HepG2 (cell line): ENCODE data around the gene SERPINB6. TPM values are rescaled to one million over a fixed set of nuclear protein-coding genes. Genes with fewer than 3 reads are reported as not detected.

Experiments
- ATAC-seq: fragments of 200-7000 bp; cut with Tn5 transposase; 3 replicates; pipeline ENCODE4 v1.9.1; 2020; ENCODE audit warnings: mild to moderate bottlenecking, moderate library complexity
- BruUV-seq: library from RNA; stranded (reverse); fragments of 400-500 nt; replicated peaks from 2 replicates; lab custom pipeline; 2021; lab: Mats Ljungman, UMichigan
- CTCF ChIA-PET: fragments of 300-600 bp; formaldehyde crosslinking; extraction: SDS; loops from one replicate; lab custom pipeline; 2021; ENCODE audit warnings: low total read pairs, inconsistent platforms, low intra/inter-chr PET ratio; lab: Yijun Ruan, JAX
- POLR2A ChIA-PET: fragments of 350-600 bp; sonication (Branson Sonifier 250); formaldehyde crosslinking; loops from one replicate; lab custom pipeline; 2020; ENCODE audit warnings: antibody characterized with exemption, inconsistent platforms; lab: Yijun Ruan, JAX
- DNase-seq: peaks from one replicate; pipeline ENCODE4 v3.0.0-alpha.2; 2015; ENCODE audit warnings: low spot score
- FAIRE-seq: peaks from 3 replicates; lab custom pipeline; 2011; peaks lifted over from hg19 to GRCh38; lab: Jason Lieb, UNC
- H2AFZ ChIP-seq: one replicate; pipeline ENCODE4 v1.6.1; 2011; ENCODE audit warnings: low read length, inconsistent platforms
- H3K27ac ChIP-seq: fragments of 300-600 bp; 3 replicates; pipeline ENCODE4 v1.8.0; 2011; ENCODE audit warnings: mixed run types, mild to moderate bottlenecking, mixed read lengths, low read length, inconsistent platforms; ENCODE audit not compliant: insufficient read depth; ENCODE audit errors: extremely low read length
- H3K27me3 ChIP-seq, 2 experiments: fragments of 200-600 bp in 1 of 2; 2 replicates in 1 of 2; 3 replicates in 1 of 2; pipeline versions ENCODE4 v1.6.0 to v1.8.0; 2011; ENCODE audit warnings: low read length in 2 of 2, mild to moderate bottlenecking in 2 of 2, moderate library complexity in 2 of 2, inconsistent platforms in 1 of 2; ENCODE audit not compliant: insufficient read depth in 2 of 2, control insufficient read depth in 1 of 2
- H3K36me3 ChIP-seq, 2 experiments: fragments of 200-600 bp in 1 of 2; replicated peaks in 1 of 2; 2 replicates in 1 of 2; 3 replicates in 1 of 2; pipeline versions ENCODE4 v1.5.1 to v1.8.0; 2011; ENCODE audit warnings: low read length in 2 of 2, inconsistent platforms in 1 of 2; ENCODE audit not compliant: insufficient read depth in 2 of 2, control insufficient read depth in 1 of 2
- H3K4me1 ChIP-seq: 2 replicates; pipeline ENCODE4 v1.5.1; 2012; ENCODE audit warnings: low read length, inconsistent platforms; ENCODE audit not compliant: insufficient read depth
- H3K4me2 ChIP-seq: 2 replicates; pipeline ENCODE4 v1.6.0; 2011; ENCODE audit warnings: low read depth, low read length, inconsistent platforms
- H3K4me3 ChIP-seq, 3 experiments: fragments of 200-600 bp in 1 of 3; sonication (generic), shearing (Covaris generic) in 1 of 3; replicated peaks in 1 of 3; 2 replicates each; pipeline ENCODE4 v1.5.1; 2011 to 2016; ENCODE audit warnings: low read length in 3 of 3, inconsistent platforms in 2 of 3, low read depth in 2 of 3, mild to moderate bottlenecking in 2 of 3, control low read depth in 1 of 3, mixed read lengths in 1 of 3; ENCODE audit not compliant: insufficient read depth in 1 of 3
- H3K79me2 ChIP-seq: one replicate; pipeline ENCODE4 v1.6.1; 2011; ENCODE audit warnings: low read length, inconsistent platforms; ENCODE audit not compliant: insufficient read depth
- H3K9ac ChIP-seq: 2 replicates; pipeline ENCODE4 v1.6.0; 2011; ENCODE audit warnings: mild to moderate bottlenecking, low read depth, low read length, inconsistent platforms; ENCODE audit not compliant: insufficient read depth
- H3K9me3 ChIP-seq: 2 replicates; pipeline ENCODE4 v1.5.1; 2012; ENCODE audit warnings: mild to moderate bottlenecking, low read length
- H4K20me1 ChIP-seq: 2 replicates; pipeline ENCODE4 v1.6.0; 2011; ENCODE audit warnings: inconsistent platforms, mild to moderate bottlenecking, low read length, moderate library complexity; ENCODE audit not compliant: insufficient read depth
- BCL6 ChIP-seq: IDR thresholded peaks from 2 replicates; pipeline ENCODE4 v1.6.1; 2016; ENCODE audit warnings: missing genetic modification reagents, missing compliant biosample characterization
- CAMTA2 ChIP-seq: sonication (generic); formaldehyde crosslinking; IDR thresholded peaks from 2 replicates; pipeline ENCODE4 v1.4.0; 2020; ENCODE audit warnings: mild to moderate bottlenecking, missing genetic modification reagents, borderline replicate concordance
- FOXP1 ChIP-seq, 2 experiments: fragments of 450-650 bp in 1 of 2; IDR thresholded peaks; 2 replicates each; pipeline ENCODE4 v1.6.1; 2017 to 2018; ENCODE audit warnings: antibody characterized with exemption in 1 of 2
- HNF4G ChIP-seq, 2 experiments: sonication (generic) in 1 of 2; formaldehyde crosslinking in 1 of 2; IDR thresholded peaks; 2 replicates each; pipeline versions ENCODE4 v1.4.0 to v1.6.1; 2011 to 2020; ENCODE audit warnings: borderline replicate concordance in 2 of 2, low read depth in 2 of 2, mild to moderate bottlenecking in 2 of 2, low read length in 1 of 2, missing genetic modification reagents in 1 of 2, moderate library complexity in 1 of 2
- MTF1 ChIP-seq: sonication (generic); formaldehyde crosslinking; IDR thresholded peaks from 2 replicates; pipeline ENCODE4 v1.5.0; 2020; ENCODE audit warnings: missing genetic modification reagents
- NCOA2 ChIP-seq: sonication (generic); formaldehyde crosslinking; IDR thresholded peaks from 2 replicates; pipeline ENCODE4 v1.8.0; 2022; ENCODE audit warnings: inconsistent platforms
- NR2F6 ChIP-seq, 2 experiments: IDR thresholded peaks; 2 replicates each; pipeline ENCODE4 v1.6.1; 2016; ENCODE audit warnings: antibody characterized with exemption in 1 of 2, mild to moderate bottlenecking in 1 of 2
- PRDM15 ChIP-seq: sonication (generic); formaldehyde crosslinking; IDR thresholded peaks from 2 replicates; pipeline ENCODE4 v1.4.0; 2020; ENCODE audit warnings: missing genetic modification reagents
- RARA ChIP-seq: IDR thresholded peaks from 2 replicates; pipeline ENCODE4 v1.6.1; 2016; ENCODE audit warnings: missing genetic modification reagents, missing compliant biosample characterization
- ZFP36L2 ChIP-seq: sonication (generic); formaldehyde crosslinking; IDR thresholded peaks from 2 replicates; pipeline ENCODE4 v1.4.0; 2020; ENCODE audit warnings: missing genetic modification reagents
- ZNF607 ChIP-seq: sonication (generic); formaldehyde crosslinking; IDR thresholded peaks from 2 replicates; pipeline ENCODE4 v1.5.1; 2020; ENCODE audit warnings: missing genetic modification reagents, mild to moderate bottlenecking, borderline replicate concordance
- ZNF672 ChIP-seq: sonication (generic); formaldehyde crosslinking; IDR thresholded peaks from 2 replicates; pipeline ENCODE4 v1.8.1; 2022; ENCODE audit warnings: missing genetic modification reagents
- ZNF775 ChIP-seq: sonication (generic); formaldehyde crosslinking; IDR thresholded peaks from 2 replicates; pipeline ENCODE4 v1.4.0; 2020; ENCODE audit warnings: missing genetic modification reagents, mild to moderate bottlenecking, moderate library complexity, borderline replicate concordance
- ZNF780A ChIP-seq: sonication (generic); formaldehyde crosslinking; IDR thresholded peaks from 2 replicates; pipeline ENCODE4 v1.8.0; 2022; ENCODE audit warnings: mild to moderate bottlenecking, missing genetic modification reagents, moderate library complexity
- WGBS: methylation state at CpG from one replicate; pipeline ENCODE4 v1.1.6; 2017; ENCODE audit warnings: low lambda C conversion rate; 5-methylcytosine and 5-hydroxymethylcytosine counted together
- in situ Hi-C: cut with HindIII; loops from 2 replicates; pipeline ENCODE4 v1.10.0; 2017; ENCODE audit warnings: low pct_unique_long_range_greater_than_20kb; ENCODE audit not compliant: extremely low pct_ligation_motif_present
- intact Hi-C: fragments of 100-400 bp; cut with micrococcal nuclease; formaldehyde crosslinking; loops from one replicate; pipeline ENCODE4 v1.10.0; 2022; ENCODE audit not compliant: unreplicated experiment
- polyA plus RNA-seq, 8 experiments: library from polyadenylated mRNA; depleted of rRNA in 3 of 8; stranded (reverse) in 7 of 8; unstranded in 1 of 8; fragments of >200 nt; fragmentation: Illumina TruSeq in 4 of 8; extraction: Trizol in 4 of 8; gene quantifications; 2 replicates each; pipeline versions ENCODE4 v1.2.1 to v1.2.3, GENCODE V29; 2011 to 2016; ENCODE audit warnings: low read depth in 4 of 8, missing spikeins in 1 of 8, mixed read lengths in 1 of 8; ENCODE audit not compliant: insufficient read depth in 1 of 8
- total RNA-seq, 5 experiments: library from RNA; depleted of rRNA; stranded (reverse); fragments of >200 nt; fragmentation: Illumina TruSeq; extraction: Trizol; gene quantifications; 2 replicates each; pipeline ENCODE4 v1.2.3, GENCODE V29; 2016; ENCODE audit warnings: low read depth in 1 of 5
- TF ChIP-seq, protein P1 (sequence below): sonication (generic); formaldehyde crosslinking; IDR thresholded peaks from 2 replicates; pipeline ENCODE4 v1.4.0; 2020; ENCODE audit warnings: missing genetic modification reagents

Gene SERPINB6
- total and polyA plus RNA-seq, 2 of the 13 experiments (the other 11 are each of a cell fraction or from before 2014, with no cell fraction given) = 38.2 to 61.3 TPM

- TF ChIP-seq PRDM15 (CRISPR knock-in tag) (no peak), MTF1 (no peak), ZFP36L2 (no peak), ZNF607 (CRISPR knock-in tag) (no peak), CAMTA2 (CRISPR knock-in tag) (no peak), ZNF672 (CRISPR knock-in tag) (no peak)
Measured at GRCh38 chr6:2978923-2979322, 7.6 kb upstream of the SERPINB6 start (continued).

DNA sequence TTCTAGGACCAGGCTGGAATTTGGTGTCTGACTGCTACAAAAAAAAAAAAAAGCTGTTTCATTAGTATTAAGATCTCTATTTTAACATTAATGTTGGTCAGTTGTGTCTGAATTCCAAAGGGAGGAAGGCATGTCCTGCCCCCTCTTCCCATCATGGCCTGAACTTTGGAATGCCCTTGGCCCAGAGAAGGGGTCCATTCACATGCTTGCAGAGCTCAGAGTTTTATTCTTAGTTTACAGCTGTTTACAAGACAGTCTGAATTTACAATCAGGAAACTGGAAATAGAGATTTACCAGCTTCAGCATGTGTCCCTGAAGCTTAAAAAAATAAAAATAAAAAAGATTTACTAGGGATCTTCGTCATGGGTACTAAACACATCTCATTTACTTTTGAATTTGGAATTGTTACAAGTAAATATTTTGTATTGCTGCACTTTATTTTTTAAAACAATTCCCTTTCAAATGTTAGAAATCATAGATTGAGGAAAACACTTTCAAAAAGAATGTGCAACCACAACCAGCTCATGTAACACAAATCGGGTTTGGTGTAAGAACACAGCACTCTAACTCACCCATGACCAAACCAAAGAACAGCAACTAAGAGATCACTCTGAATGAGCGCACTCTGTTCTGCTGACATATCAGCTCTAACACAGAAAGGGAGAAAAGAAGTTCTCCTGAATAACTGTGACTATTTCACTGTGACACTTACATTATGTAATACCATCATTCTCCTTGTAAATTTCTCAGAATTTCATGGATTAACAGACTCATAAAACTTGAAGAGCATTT, 6.6 kb upstream of the SERPINB6 start:
- BruUV-seq = no TSS peak
- in situ Hi-C loops = no loop called here
- Histone ChIP-seq H3K79me2 (no peaks in the 10 kb centered on the region), H3K27ac (no peak overlapping the region), H3K4me3 (no peak overlapping the region), H3K9me3 (no peaks in the 10 kb centered on the region), H2AFZ (no peak overlapping the region), H3K36me3 (no peaks in the 10 kb centered on the region), H3K4me1 (peaks cover 71% of the 10 kb centered on the region), H3K4me2 (peak overlapping the region; percentile 40), H3K27me3 (peaks cover 2 to 11% of the 10 kb centered on the region in 2 experiments; a peak in 1 of 5 replicates), H3K9ac (no peak overlapping the region), H4K20me1 (no peaks in the 10 kb centered on the region)
- ATAC-seq (peak; percentile 54; the same call in 2 of the 3 replicates), DNase-seq (no peak), FAIRE-seq (peak; percentile 26)
- POLR2A ChIA-PET = interaction anchor here (0.9 to 1.9 kb wide), 4 partner anchors 9 to 26 kb away, joined by 3 to 22 read pairs (median 3); no protein-coding TSS in a partner anchor
- intact Hi-C loops = no loop called here
- WGBS = 21% methylated on average over 3 of the region's 3 CpGs
- CTCF ChIA-PET = no interaction called here
- TF ChIP-seq BCL6 (CRISPR knock-in tag) (0 out of 2 replicates have a peak, but pooled peaks have one; percentile 8), RARA (CRISPR knock-in tag) (0 out of 2 replicates have a peak, but pooled peaks have one; percentile 32), FOXP1 (IDR thresholded peaks at IDR 0.05) (no peak), FOXP1 (CRISPR knock-in tag; IDR thresholded peaks at IDR 0.05) (peak; percentile 49; the same call in 1 of the 2 replicates), HNF4G (IDR thresholded peaks at IDR 0.05; ENCODE audit: borderline replicate concordance, low read depth, low read length) (peak; percentile 71), HNF4G (CRISPR knock-in tag; IDR thresholded peaks at IDR 0.05; ENCODE audit: borderline replicate concordance, low read depth) (no peak; the same call in 1 of the 2 replicates), NCOA2 (CRISPR knock-in tag) (0 out of 2 replicates have a peak, but pooled peaks have one; percentile 14), ZNF775 (no peak), NR2F6 (IDR thresholded peaks at IDR 0.05) (no peak), NR2F6 (CRISPR knock-in tag; IDR thresholded peaks at IDR 0.05) (0 out of 2 replicates have a peak, but pooled peaks have one; percentile 14), ZNF780A (CRISPR knock-in tag) (no peak)
- TF ChIP-seq, protein P1, sequence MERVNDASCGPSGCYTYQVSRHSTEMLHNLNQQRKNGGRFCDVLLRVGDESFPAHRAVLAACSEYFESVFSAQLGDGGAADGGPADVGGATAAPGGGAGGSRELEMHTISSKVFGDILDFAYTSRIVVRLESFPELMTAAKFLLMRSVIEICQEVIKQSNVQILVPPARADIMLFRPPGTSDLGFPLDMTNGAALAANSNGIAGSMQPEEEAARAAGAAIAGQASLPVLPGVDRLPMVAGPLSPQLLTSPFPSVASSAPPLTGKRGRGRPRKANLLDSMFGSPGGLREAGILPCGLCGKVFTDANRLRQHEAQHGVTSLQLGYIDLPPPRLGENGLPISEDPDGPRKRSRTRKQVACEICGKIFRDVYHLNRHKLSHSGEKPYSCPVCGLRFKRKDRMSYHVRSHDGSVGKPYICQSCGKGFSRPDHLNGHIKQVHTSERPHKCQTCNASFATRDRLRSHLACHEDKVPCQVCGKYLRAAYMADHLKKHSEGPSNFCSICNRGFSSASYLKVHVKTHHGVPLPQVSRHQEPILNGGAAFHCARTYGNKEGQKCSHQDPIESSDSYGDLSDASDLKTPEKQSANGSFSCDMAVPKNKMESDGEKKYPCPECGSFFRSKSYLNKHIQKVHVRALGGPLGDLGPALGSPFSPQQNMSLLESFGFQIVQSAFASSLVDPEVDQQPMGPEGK (CRISPR knock-in tag) = peak; percentile 72
